ENCODE measurements around the gene AQP12B. TPM values are rescaled to one million over a fixed set of nuclear protein-coding genes. Genes with fewer than 3 reads are reported as not detected.

AQP12B gene
- total RNA-seq, 1 experiment from 2014 or later: not detected

DNA sequence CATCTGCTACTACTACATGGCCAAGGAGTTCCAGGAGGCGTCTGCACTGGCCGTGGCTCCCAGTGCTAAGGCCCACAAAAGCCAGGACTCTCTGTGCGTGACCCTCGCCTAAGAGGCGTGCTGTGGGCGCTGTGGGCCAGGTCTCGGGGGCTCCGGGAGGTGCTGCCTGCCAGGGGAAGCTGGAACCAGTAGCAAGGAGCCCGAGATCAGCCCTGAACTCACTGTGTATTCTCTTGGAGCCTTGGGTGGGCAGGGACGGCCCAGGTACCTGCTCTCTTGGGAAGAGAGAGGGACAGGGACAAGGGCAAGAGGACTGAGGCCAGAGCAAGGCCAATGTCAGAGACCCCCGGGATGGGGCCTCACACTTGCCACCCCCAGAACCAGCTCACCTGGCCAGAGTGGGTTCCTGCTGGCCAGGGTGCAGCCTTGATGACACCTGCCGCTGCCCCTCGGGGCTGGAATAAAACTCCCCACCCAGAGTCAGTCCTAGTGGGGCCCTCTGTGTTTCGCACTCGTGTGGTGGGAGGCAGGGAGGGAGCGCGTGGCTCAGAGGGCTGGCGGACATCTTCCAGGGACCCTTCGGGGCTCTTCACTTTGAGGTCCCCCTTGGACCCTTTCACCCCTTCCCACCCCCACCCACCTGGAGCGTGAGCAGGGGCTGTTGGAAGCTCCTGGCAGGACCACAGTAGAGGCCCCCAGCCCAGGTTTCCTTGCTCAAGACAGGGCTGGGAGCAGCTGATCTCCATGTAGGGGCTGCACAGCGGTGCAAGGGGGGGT is 51.7 kb downstream of the AQP12B start:
- H3K9me3 ChIP-seq (ENCODE audit: control insufficient read depth, low read depth, low read length): peaks cover 9% of the 10 kb centered on the region
- WGBS (ENCODE audit: extremely low coverage, insufficient read length, low lambda C conversion rate): no CpG with 5 or more reads among the region's 21 CpGs
- TF ChIP-seq, protein P1, sequence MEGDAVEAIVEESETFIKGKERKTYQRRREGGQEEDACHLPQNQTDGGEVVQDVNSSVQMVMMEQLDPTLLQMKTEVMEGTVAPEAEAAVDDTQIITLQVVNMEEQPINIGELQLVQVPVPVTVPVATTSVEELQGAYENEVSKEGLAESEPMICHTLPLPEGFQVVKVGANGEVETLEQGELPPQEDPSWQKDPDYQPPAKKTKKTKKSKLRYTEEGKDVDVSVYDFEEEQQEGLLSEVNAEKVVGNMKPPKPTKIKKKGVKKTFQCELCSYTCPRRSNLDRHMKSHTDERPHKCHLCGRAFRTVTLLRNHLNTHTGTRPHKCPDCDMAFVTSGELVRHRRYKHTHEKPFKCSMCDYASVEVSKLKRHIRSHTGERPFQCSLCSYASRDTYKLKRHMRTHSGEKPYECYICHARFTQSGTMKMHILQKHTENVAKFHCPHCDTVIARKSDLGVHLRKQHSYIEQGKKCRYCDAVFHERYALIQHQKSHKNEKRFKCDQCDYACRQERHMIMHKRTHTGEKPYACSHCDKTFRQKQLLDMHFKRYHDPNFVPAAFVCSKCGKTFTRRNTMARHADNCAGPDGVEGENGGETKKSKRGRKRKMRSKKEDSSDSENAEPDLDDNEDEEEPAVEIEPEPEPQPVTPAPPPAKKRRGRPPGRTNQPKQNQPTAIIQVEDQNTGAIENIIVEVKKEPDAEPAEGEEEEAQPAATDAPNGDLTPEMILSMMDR (conservative IDR thresholded peaks at IDR 0.05): no peak

More for the DNA sequence above, 51.7 kb downstream of the AQP12B start:
- Histone ChIP-seq H4K91ac (ENCODE audit: insufficient read length, low read depth, low read length) (no peak overlapping the region), H2BK120ac (ENCODE audit: low read depth, low read length, poor library complexity, severe bottlenecking) (no peak overlapping the region), H3K23ac (ENCODE audit: insufficient read length, low read depth, low read length) (no peak overlapping the region), H2BK12ac (ENCODE audit: insufficient read length, low read depth, low read length) (no peak overlapping the region), H2BK20ac (ENCODE audit: low read depth, low read length, poor library complexity, severe bottlenecking) (no peak overlapping the region), H3T11ph (ENCODE audit: low read length) (no peak overlapping the region), H3K14ac (ENCODE audit: insufficient read depth, low read length) (no peak overlapping the region), H2AK5ac (ENCODE audit: insufficient read length, low read length) (no peak overlapping the region), H3K79me2 (ENCODE audit: insufficient read depth, low read length) (no peaks in the 10 kb centered on the region), H3K27ac (ENCODE audit: insufficient read length, low read depth, low read length) (no peak overlapping the region), H4K5ac (ENCODE audit: insufficient read length, low read depth, low read length) (no peak overlapping the region), H3K27me3 (ENCODE audit: insufficient read depth, low read length) (no peaks in the 10 kb centered on the region; the same call in 1 of the 2 replicates), H2AFZ (ENCODE audit: low read length) (no peak overlapping the region), H3K4me1 (ENCODE audit: insufficient read depth, low read length) (no peaks in the 10 kb centered on the region), H3K4ac (ENCODE audit: low read depth, low read length) (no peak overlapping the region), H3K18ac (ENCODE audit: insufficient read length, low read depth, low read length) (no peak overlapping the region), H2BK15ac (ENCODE audit: low read depth, low read length) (no peak overlapping the region), H3K79me1 (ENCODE audit: insufficient read depth, low read depth, low read length, poor library complexity, severe bottlenecking) (no peaks in the 10 kb centered on the region), H3K23me2 (ENCODE audit: insufficient read length, low read depth, low read length, poor library complexity, severe bottlenecking) (no peaks in the 10 kb centered on the region), H4K8ac (replicated peaks; ENCODE audit: insufficient read length, low read depth, low read length) (no peak overlapping the region), H4K20me1 (ENCODE audit: control insufficient read depth, insufficient read depth, insufficient read length) (no peaks in the 10 kb centered on the region), H3K56ac (ENCODE audit: insufficient read length, low read depth, low read length) (no peak overlapping the region), H3K4me2 (ENCODE audit: insufficient read depth, insufficient read length, low read length) (no peak overlapping the region), H3K9ac (ENCODE audit: extremely low read depth, insufficient read length, low read length) (no peak overlapping the region), H2BK5ac (ENCODE audit: insufficient read length, low read length) (no peak overlapping the region)
- DNase-seq: no peak
- H3K36me3 Mint-ChIP-seq (ENCODE audit: insufficient read depth in 1 of 3, low read depth in 3 of 3): peaks cover 0 to 16% (median 0%) of the 10 kb centered on the region in 3 experiments; a peak in 3 of 7 replicates
- no peak overlapping the region for H3K4me3 Mint-ChIP-seq
- H3K4me1 Mint-ChIP-seq: peaks cover 0 to 2% of the 10 kb centered on the region in 2 experiments; a peak in 1 of 4 replicates
- H3K27ac Mint-ChIP-seq: no peak overlapping the region
- H3K9me3 Mint-ChIP-seq: peaks cover 35 to 40% of the 10 kb centered on the region in 2 experiments
- H3K27me3 Mint-ChIP-seq (ENCODE audit: low read depth): peaks cover 21% of the 10 kb centered on the region
